ENCODE measurements around the gene CCDC74A.
A peak's percentile ranks its signal among the peaks of the same experiment; 100 is the strongest.
"Not testable (repeated sequence)": the region's sequence is repeated elsewhere in the genome, so short reads cannot be mapped to it uniquely, and the experiment has no call there.

The CCDC74A gene

DNA sequence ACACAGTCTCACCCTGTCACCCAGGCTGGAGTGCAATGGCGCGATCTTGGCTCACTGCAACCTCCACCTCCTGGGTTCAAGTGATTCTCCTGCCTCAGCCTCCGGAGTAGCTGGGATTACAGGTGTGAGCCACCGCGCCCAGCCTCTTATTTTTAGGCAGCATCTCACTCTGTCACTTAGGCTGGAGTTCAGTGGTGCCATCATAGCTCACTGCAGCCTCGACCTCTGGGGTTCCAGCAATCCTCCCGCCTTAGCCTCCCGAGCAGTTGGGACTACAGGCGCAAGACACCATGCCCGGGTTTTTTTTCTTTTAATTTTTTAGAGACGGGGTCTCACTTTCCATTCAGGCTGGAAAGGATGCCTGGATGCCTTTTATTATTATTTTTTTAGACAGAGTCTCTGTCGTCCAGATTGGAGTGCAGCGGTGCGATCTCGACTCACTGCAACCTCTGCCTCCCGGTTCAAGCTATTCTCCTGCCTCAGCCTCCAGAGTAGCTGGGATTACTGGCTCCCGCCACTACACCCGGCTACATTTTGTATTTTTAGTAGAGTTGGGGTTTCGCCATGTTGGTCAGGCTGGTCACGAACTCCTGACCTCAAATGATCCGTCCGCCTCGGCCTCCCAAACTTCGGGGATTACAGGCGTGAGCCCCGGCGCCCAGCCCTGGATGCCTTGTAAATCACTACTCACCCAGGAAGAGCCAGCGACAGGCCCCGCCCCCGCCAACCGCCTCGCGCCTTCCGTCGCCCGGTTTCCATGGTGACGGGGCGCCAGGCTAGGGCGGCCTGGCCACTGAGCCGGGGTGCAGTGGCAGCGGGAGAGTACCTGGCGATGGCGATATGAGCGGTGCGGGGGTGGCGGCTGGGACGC lies at the start of gene CCDC74A:
Gene CCDC74A (plus strand): TSS at position 758 of the 871 bp plus-strand sequence. CDS start 83 bp downstream, at position 841.
- H3K4me3 ChIP-seq (replicated peaks in 1 of 2; ENCODE audit: low read depth in 2 of 2, low read length in 2 of 2) = peak within 1 kb of the TSS; percentile 26 to 43
- DNase-seq (ENCODE audit: low read depth in 2 of 2) = peak; percentile 55 to 56

- peak in 1 of 2 donors; percentile 24 for DNase-seq (ENCODE audit: low read depth in 2 of 2)
Measured at GRCh38 chr2:131478074-131478849, 49.4 kb upstream of the CCDC74A start.

DNA sequence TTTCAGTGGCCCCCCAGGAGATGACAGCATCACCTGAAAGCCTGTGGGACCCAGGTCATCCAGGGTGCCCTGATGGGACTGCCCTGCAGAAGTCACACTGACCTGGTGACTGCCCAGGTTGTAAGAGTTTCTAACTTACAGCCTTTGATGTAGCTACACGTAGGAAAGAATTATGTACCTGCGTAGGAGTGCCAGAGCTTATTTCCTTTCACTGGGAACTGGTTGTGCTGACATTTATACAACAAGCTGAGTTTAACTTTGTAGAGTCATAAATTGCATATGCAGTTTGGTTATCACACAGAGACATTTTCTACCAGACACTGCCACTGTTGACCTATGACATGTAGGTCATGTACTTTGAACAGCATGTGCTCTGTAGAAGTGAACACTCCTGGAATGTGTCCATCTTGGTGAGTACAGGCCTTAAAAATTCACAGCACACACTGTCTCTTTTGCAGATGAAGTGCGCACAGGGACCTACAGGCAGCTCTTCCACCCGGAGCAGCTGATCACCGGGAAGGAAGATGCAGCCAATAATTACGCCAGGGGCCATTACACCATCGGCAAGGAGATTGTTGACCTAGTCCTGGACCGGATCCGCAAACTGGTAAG lies 48.7 kb upstream of the CCDC74A start:
- H3K4me3 ChIP-seq (replicated peaks in 1 of 2; ENCODE audit: low read depth in 2 of 2, low read length in 2 of 2); DNase-seq (ENCODE audit: low read depth in 2 of 2): not testable (repeated sequence)

More at GRCh38 chr2:131478074-131478849, 49.4 kb upstream of the CCDC74A start:
- H3K4me3 ChIP-seq (replicated peaks in 1 of 2; ENCODE audit: low read depth in 2 of 2, low read length in 2 of 2) = not testable (repeated sequence)

DNA sequence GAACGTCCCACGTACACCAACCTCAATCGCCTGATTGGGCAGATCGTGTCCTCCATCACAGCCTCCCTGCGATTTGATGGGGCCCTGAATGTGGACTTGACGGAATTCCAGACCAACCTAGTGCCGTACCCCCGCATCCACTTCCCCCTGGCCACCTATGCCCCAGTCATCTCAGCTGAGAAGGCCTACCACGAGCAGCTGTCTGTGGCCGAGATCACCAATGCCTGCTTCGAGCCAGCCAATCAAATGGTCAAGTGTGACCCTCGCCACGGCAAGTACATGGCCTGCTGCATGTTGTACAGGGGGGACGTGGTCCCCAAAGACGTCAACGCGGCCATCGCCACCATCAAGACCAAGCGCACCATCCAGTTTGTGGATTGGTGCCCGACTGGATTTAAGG lies 47.3 kb upstream of the CCDC74A start:
- not testable (repeated sequence) for DNase-seq (ENCODE audit: low read depth in 2 of 2)

GRCh38 chr2:131482506-131483155 lies 45.1 kb upstream of the CCDC74A start:
- H3K4me3 ChIP-seq (replicated peaks in 1 of 2; ENCODE audit: low read depth in 2 of 2, low read length in 2 of 2); DNase-seq (ENCODE audit: low read depth in 2 of 2): not testable (repeated sequence)

More for the DNA sequence above, 47.3 kb upstream of the CCDC74A start:
- H3K4me3 ChIP-seq (replicated peaks in 1 of 2; ENCODE audit: low read depth in 2 of 2, low read length in 2 of 2) = not testable (repeated sequence)

DNA sequence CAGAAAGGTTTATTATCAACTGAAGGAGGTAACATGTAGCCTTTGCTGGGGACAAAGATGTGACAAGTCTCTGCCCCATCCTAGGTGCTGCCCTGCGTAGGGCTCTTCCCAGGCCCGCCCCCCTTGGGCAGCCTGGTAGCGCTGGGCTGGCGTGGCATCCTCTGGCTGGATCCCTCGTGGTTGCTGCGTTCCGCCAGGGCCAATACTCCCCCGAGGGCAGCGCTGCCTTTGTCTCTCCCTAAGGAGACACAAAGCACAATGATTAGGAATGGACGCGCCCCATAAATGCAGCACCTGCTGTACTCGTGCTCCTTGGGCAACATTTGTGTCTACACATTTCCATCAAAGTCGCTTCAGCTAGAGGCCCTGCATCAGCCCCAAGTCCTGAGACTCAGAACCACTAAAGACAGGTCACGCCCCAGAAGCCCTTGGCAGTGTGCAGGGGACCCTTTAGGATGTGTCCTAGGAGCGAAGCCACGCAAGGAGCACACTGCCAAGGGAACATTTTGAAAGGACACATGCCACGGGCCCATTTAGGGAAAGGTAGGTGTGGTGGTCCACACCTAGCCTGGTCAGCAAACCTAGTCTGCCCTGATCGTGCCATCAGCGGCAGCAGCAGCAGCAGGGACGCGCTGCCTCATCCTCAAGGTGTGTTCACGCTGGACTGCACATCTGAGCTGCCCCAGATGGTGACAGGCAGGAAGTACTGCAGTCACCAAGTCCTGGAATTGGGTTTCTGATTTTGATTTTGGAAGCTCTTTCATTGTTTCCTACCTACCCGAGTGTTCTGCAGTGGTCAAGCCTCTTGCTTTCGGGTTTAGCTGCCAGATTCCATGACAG lies 43.5 kb upstream of the CCDC74A start:
- DNase-seq (ENCODE audit: low read depth in 2 of 2); H3K4me3 ChIP-seq (replicated peaks in 1 of 2; ENCODE audit: low read depth in 2 of 2, low read length in 2 of 2): not testable (repeated sequence)

DNA sequence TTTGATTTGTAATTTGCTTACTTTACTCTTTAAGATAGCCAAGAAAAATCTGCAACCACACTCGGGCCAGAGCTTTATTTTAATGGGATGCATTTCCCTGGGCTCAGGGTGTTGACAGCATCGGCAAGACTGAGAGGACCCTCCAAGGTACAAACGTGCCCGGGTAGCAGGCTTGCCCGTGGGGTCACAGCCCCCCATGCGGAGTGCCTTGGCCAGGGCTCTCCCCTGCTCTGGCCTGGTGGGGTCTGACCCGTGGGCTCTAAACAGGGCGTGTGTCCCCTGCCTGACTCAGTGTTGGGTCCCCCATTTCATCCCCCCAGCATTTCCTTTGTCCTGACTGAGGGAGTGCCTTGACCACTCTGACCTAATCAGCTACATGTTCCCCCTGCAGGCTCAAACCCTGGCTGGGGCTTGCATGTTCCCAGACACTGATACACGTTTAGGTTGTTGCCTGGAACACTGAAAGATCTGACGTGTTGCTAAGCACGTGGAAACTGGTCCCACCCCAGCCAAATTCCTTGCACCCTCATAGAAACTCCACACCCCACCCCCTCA lies 42.7 kb upstream of the CCDC74A start:
- not testable (repeated sequence) for DNase-seq (ENCODE audit: low read depth in 2 of 2); H3K4me3 ChIP-seq (replicated peaks in 1 of 2; ENCODE audit: low read depth in 2 of 2, low read length in 2 of 2)

DNA sequence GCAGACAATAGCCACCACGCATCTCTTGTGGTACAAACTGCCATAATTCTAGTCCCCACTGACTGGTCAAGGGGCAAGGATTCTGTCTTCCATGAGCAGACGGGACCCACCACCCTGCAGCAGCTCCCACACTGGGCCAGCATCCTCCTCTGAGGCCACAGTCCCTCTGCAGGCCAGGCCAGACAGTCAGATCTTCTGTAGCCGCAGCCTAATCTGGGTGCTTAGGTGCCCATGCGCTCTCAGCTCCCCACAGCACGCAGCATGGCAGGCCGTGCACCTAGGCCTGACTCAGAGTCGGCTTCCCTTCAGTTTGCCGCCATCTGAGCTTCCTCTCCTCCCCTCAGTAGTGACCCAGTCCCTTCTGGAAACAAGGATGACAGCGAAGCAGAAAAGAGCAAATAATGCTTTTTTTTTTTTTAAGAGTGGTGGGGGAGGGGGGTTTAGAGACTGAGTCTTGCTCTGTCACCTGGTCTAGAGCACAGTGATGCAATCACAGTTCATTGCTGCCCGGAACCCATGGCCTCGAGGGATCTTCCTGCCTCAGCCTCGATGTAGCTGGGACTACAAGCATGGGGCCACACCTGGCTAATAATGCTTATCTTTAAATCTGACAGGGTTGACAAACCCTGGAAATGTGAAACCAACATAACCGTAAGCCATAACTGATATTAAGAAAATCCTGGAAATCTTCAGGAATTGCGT lies 41.3 kb upstream of the CCDC74A start:
- not testable (repeated sequence) for DNase-seq (ENCODE audit: low read depth in 2 of 2); H3K4me3 ChIP-seq (replicated peaks in 1 of 2; ENCODE audit: low read depth in 2 of 2, low read length in 2 of 2)

GRCh38 chr2:131488306-131489205 lies 39.1 kb upstream of the CCDC74A start:
- no peak for TF ChIP-seq CTCF (IDR thresholded peaks at IDR 0.05; ENCODE audit: low read depth, low read length)
- DNase-seq (ENCODE audit: low read depth in 2 of 2) = no peak
- no peak overlapping the region for H3K4me3 ChIP-seq (replicated peaks in 1 of 2; ENCODE audit: low read depth in 2 of 2, low read length in 2 of 2)

GRCh38 chr2:131490616-131491468 lies 36.8 kb upstream of the CCDC74A start:
- peak overlapping the region; percentile 47 to 57 for H3K4me3 ChIP-seq (replicated peaks in 1 of 2; ENCODE audit: low read depth in 2 of 2, low read length in 2 of 2)
- DNase-seq (ENCODE audit: low read depth in 2 of 2) = not testable (repeated sequence)

- peak overlapping the region; percentile 47 to 57 for H3K4me3 ChIP-seq (replicated peaks in 1 of 2; ENCODE audit: low read depth in 2 of 2, low read length in 2 of 2)
- DNase-seq (ENCODE audit: low read depth in 2 of 2) = not testable (repeated sequence)
Measured at GRCh38 chr2:131491469-131491836, 36.2 kb upstream of the CCDC74A start.

DNA sequence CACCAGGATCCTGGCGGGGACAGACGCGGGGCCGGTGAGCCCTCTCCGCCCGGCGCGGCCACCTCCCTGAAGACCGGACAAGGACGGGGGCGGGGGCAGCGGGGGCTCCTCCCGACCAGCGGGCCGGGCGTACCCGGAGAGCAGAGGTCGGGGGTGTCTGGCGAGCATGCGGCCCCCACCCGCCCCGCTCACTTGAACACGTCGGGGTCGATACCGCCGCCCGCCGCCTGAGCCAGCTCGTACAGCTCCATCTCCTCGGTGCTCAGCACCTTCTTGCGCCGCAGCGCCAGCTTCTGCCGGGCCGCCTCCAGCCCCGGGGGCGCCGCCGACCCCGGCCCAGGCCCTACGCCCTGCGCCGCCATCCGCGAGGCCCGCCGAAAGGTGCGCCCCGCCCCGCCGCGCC lies 35.7 kb upstream of the CCDC74A start, which contains the start of gene MZT2A:
Gene MZT2A (minus strand): TSS at position 383 of the 403 bp plus-strand sequence. CDS start 21 bp downstream, at position 362.
- peak in 1 of 2 donors; percentile 7 for DNase-seq (ENCODE audit: low read depth in 2 of 2)
- H3K4me3 ChIP-seq (replicated peaks in 1 of 2; ENCODE audit: low read depth in 2 of 2, low read length in 2 of 2) = peak within 1 kb of the TSS; percentile 82 to 84

Measured in cardiac fibroblast (primary cell).